ENCODE results near the gene NRG3.
"Not testable (repeated sequence)": the region's sequence is repeated elsewhere in the genome, so short reads cannot be mapped to it uniquely, and the experiment has no call there.

NRG3 gene

DNA sequence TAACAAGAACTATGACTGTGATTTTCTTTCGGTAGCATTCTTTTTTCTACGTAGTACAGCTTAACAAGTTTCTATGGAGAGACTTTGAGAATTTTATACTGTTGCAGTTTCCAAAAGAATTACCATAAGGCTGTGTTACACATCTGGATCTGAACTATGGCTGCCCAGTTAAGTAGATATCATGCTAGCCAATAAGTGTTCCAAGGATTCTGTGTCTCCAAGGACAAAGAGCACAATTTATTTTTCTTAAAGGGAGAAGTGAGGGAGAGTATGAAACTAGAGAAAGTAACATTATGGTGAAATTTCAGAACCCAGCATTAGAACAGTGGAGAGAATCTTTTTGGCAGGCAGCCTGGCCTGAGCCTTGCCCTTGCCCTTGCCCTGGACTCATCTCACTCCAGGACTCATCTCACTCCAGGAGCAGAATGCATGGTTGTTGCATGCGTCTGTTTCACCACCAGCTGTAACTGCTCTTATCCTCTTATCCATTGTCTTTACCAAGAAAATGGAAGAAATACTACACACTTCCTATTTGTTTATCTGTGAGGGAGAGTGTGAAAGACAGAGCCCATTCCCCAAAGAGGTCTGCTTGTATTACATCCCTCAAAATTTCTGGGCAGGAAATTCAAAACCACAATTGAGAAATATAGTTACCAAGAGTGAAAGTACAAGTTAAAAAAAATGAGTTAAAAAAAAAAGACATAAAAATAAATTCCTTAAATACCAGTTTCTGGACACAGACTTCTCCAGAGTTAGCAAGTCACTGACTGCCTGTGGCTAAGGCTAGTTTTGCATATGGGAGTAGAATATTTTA is 1067.5 kb downstream of the NRG3 start:
- DNase-seq: no peak

DNA sequence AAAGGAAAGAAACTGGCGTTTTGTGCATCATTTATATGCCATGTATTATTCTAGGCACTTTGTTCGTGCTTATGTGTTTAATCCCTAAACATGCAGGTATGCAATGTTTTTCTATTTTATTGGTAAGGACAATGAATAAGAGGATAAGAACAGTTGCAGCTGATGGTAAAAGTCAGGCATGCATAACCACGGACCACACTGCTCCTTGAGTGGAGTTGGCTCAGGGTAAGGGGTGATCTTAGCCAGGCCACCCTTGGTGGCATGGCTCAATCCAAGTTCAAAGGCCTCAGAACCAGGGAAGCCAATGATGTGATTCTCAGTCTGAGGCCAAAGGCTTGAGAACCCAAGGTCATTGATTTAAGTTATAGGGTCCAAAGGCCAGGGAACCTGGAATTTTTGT is 1068.1 kb downstream of the NRG3 start:
- DNase-seq: no peak

- DNase-seq: no peak
These were observed 1075.0 kb downstream of the NRG3 start for GRCh38 chr10:82949816-82950575.

DNA sequence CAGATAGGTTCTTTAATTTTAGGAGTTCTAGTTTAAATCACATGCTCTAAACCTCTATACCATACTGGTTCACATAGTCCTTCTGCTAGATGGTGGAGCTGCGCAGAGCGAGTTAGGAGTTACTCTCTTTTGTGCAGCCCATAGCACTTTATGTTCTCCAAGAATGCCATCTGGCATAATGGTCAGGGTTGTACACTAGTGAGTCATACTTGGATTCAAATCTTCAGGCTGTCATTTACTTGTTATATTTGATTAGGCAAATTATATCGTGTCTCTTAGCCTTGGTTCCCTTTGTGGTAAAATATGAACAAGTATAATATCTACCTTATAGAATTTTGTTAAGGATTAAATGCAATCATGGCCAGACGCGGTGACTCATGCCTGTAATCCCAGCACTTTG is 1078.3 kb downstream of the NRG3 start:
- DNase-seq: no peak

- no peak for DNase-seq
These were observed 1078.9 kb downstream of the NRG3 start for GRCh38 chr10:82953909-82954308.

DNA sequence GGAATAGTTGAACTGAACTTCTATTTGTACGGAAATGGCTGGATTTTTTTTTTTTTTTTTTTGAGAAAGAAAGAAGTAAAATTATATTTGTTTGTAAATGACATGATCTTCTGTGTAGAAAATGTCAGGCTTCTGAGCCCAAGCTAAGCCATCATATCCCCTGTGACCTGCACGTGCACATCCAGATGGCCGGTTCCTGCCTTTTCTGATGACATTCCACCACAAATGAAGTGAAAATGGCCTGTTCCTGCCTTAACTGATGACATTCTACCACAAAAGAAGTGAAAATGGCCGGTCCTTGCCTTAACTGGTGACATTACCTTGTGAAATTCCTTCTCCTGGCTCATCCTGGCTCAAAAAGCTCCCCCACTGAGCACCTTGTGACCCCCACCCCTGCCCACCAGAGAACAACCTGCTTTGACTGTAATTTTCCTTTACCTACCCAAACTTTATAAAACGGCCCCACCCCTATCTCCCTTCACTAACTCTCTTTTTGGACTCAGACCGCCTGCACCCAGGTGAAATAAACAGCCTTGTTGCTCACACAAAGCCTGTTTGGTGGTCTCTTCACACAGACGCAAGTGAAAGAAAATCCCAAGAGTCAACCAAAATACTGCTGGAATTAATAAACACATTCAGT is 1085.5 kb downstream of the NRG3 start:
- not testable (repeated sequence) for DNase-seq

- no peak for DNase-seq
These were observed 1086.9 kb downstream of the NRG3 start for GRCh38 chr10:82961864-82962263.

- no peak for DNase-seq
These were observed 1091.1 kb downstream of the NRG3 start for GRCh38 chr10:82966130-82966529.

GRCh38 chr10:82968533-82968932 is 1093.5 kb downstream of the NRG3 start:
- DNase-seq: no peak

- no peak for DNase-seq
These were observed 1094.4 kb downstream of the NRG3 start for GRCh38 chr10:82969405-82969804.

GRCh38 chr10:82980321-82980720 is 1105.3 kb downstream of the NRG3 start:
- no peak for DNase-seq

DNA sequence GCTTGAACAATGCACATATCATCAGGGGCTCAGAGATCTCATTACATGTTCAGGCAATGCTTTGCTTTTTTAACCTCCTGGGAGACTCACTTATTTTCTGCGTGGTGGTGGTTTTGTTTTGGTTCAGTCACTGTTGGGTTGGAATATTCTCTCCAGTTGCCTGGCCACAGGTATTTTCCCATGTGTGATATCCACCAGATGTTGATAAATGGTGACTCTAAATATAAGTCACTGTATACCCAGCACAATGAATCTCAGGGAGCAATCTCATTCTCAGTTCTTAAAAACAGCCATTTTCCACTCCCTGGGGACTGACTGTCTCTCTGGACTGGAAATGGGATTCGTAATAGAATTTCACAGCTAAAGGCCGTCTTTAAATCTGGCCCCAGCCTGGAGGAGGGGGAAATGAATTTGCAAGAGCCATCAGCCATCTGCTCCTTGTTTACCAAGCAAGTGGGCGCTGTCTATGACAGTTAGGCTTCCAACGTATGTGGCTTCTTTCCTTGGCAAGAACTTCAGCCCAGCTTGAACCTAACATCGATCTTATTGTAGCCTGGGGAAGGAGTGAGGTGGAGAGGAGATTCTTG is 1106.2 kb downstream of the NRG3 start:
- no peak for DNase-seq

- DNase-seq: no peak
These were observed 1107.2 kb downstream of the NRG3 start for GRCh38 chr10:82982110-82982608.

DNA sequence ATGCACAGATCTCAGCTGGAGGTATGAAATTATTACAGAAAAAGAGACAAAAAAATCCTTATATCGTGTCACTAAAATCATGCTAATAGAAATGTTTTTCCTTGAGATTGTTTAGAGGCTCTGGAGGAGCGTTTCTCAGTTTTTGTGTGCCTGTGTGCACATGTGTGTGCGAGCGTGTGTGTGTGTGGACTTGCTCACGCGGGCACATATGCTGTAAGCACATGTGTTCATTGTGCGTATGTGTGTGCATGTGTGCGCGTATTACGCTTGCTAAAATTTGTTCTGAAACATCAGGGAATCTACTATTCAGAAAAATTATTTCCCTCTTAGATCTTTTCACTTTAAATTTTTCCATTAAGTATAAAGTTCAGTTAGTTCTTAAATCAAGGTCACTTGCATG is 1111.2 kb downstream of the NRG3 start:
- DNase-seq: no peak

DNA sequence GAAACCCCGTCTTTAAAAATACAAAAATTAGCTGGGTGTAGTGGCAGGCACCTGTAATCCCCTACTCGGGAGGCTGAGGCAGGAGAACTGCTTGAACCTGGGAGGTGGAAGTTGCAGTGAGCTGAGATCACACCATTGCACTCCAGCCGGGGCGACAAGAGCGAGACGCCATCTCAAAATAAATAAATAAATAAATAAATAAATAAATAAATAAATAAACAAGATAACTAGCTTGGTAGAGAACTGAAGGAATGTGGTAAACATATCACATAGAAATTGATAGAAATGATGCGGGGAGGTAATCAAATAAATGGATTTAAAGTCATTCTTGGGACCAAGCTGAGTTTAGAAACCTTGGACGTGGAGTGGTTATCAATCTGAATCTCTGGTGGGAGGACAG is 1131.5 kb downstream of the NRG3 start:
- not testable (repeated sequence) for DNase-seq

DNA sequence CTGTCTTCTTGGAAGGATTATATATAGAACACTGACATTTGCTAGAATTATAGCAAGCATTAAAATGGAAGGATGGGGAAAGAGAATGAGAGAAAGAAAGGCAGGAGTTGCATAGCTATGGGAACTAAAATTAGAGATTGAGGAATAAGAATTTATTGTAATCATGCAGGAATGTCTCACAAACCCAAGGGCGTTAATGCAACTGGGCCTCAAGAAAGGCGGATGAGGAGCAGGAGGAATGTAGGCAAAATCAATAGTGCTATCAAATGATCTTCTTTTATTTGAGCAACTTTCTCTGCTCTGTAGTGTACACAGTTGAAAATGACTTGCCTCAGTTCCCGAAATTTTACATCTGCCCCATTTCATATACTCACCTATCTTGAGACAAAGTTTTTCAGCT is 1132.5 kb downstream of the NRG3 start:
- no peak for DNase-seq

- no peak for DNase-seq
These were observed 1137.9 kb downstream of the NRG3 start for GRCh38 chr10:83012866-83013265.

DNA sequence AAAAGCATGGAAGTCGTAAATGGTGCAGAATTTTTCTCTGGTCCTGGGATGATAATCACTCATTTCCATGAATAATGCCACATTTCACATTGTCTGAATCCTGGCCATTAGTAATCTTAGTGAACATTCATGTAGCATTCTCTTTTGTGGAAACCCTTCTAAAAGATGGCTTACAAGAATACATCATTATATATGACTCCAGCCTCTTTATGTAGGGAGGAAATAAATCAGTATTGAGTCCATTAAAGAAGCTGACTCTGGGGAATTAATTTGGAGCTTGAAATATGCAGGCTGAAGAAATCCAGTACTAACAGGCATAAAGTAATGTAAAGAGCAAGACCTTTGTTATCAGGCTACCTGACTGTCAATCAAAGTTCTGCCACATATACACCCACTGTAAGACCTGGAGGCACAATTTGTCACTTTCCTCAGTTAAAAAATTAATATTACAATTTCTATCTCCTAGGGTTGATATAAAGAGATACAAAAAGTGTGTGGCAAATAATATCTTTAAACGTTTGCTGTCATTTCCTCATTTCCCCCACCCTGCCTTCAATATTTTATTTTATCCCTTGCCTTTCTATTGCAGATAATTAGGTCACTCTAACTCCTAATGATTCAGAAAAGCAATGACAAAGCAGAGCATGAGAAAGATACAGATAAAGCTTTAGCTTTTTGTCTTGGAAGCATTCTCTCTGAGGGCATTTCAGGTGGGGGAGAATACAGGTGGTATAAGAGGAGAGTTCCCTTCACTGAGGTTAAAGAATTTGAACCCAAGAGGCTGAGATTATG is 1142.3 kb downstream of the NRG3 start:
- DNase-seq: no peak

DNA sequence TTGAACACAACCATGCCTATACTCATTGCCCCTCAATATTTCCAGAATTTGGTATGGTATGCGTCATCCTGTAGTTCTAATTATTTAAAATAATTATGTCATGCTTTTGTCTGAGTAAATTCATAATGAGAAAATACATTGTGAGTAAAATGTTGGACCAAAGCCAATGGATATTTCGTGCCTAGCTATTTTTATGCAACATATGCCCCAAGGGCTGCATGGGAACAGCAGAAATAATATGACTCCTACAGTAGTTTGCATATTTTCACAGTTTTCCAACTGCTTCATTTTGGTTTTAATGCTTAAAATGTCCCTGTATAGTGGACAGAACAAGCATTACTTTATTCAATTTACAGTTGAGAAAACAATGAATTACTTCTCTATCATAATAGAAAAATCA is 1148.7 kb downstream of the NRG3 start:
- DNase-seq: no peak
